Gastroesophageal sphincter (tissue), 4 donors: ENCODE results near the gene HIVEP3. TPM values are rescaled to one million over a fixed set of nuclear protein-coding genes. Genes with fewer than 3 reads are reported as not detected.

ENCODE experiments used
- ATAC-seq: fragments of 150-250 bp; one replicate; pipeline ENCODE4 v1.9.1; 2016; ENCODE audit warnings: mild to moderate bottlenecking, moderate library complexity
- H3K27ac ChIP-seq, 4 donors: fragments of 200-600 bp; sonication (generic) in 3 of 4; 1 replicate in 3 of 4; 2 replicates in 1 of 4; pipeline ENCODE4 v1.5.1; 2016 to 2019
- H3K27me3 ChIP-seq: fragments of 200-600 bp; sonication (generic); one replicate; pipeline ENCODE4 v1.5.1; 2019
- H3K36me3 ChIP-seq, 2 donors: fragments of 200-600 bp; sonication (generic); one replicate each; pipeline ENCODE4 v1.5.1; 2019; ENCODE audit warnings: control low read depth in 1 of 2
- H3K4me1 ChIP-seq, 3 donors: fragments of 200-600 bp; sonication (generic); 1 replicate in 2 of 3; 2 replicates in 1 of 3; pipeline ENCODE4 v1.5.1; 2016 to 2019; ENCODE audit warnings: control low read depth in 2 of 3
- H3K4me3 ChIP-seq, 2 donors: fragments of 200-600 bp; sonication (generic); one replicate each; pipeline ENCODE4 v1.5.1; 2019; ENCODE audit warnings: mild to moderate bottlenecking in 1 of 2, moderate library complexity in 1 of 2
- H3K9me3 ChIP-seq, 3 donors: fragments of 200-600 bp; sonication (generic); one replicate each; pipeline ENCODE4 v1.5.1; 2017 to 2019; ENCODE audit warnings: control low read depth in 2 of 3
- CTCF ChIP-seq, 4 experiments: fragments of 200-600 bp in 2 of 4; fragments of 450-650 bp in 2 of 4; sonication (generic) in 1 of 4; IDR thresholded peaks; one replicate each; pipeline ENCODE4 v1.5.1; 2017 to 2019; ENCODE audit warnings: antibody characterized with exemption in 4 of 4, mild to moderate bottlenecking in 2 of 4, moderate library complexity in 2 of 4
- EP300 ChIP-seq: sonication (generic); formaldehyde crosslinking; IDR thresholded peaks from one replicate; pipeline ENCODE4 v1.6.1; 2017; ENCODE audit warnings: antibody characterized with exemption, mild to moderate bottlenecking
- POLR2A ChIP-seq, 2 donors: fragments of 450-650 bp; IDR thresholded peaks; one replicate each; pipeline ENCODE4 v1.6.1; 2017; ENCODE audit warnings: antibody characterized with exemption in 2 of 2, mild to moderate bottlenecking in 2 of 2, moderate library complexity in 1 of 2
- POLR2AphosphoS5 ChIP-seq: sonication (generic); formaldehyde crosslinking; IDR thresholded peaks from one replicate; pipeline ENCODE4 v1.6.1; 2017; ENCODE audit warnings: antibody characterized with exemption
- WGBS, 2 donors: methylation state at CpG; one replicate each; pipeline ENCODE4 v1.1.5; 2018; ENCODE audit warnings: low coverage in 1 of 2; 5-methylcytosine and 5-hydroxymethylcytosine counted together
- total RNA-seq, 4 donors: library from RNA; depleted of rRNA; stranded (reverse); fragments of >200 nt; gene quantifications; one replicate each; pipeline ENCODE4 v1.1.0, GENCODE V29; 2016

The HIVEP3 gene
- total RNA-seq, 4 donors from 2014 or later, result 1.9 to 3.8 (median 2.8) TPM

DNA sequence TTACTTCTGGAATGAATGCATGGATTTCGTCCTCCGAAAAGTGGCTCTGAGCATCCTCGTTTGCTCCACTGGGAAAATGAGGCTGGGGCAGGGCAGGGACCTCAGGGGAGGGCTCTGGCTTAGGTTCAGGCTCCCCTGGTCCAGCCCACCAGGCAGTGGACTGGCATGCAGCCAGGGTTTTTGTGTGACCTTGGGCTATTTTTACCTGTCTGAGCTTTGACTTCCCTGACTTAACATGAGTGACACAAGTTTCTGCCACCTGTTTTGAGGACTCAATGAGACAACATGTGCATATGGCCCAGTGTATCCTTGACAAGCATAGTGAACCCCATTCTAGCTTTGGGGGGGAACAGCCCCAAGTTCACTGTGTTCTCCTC is 401.7 kb downstream of the HIVEP3 start:
- 74% methylated on average over 3 of the region's 3 CpGs; no CpG with 5 or more reads in 1 of the 2 donors for WGBS, 2 donors
- Histone ChIP-seq H3K4me1 (peaks cover 0 to 25% (median 7%) of the 10 kb centered on the region in 3 donors), H3K36me3 (peaks cover 0 to 8% of the 10 kb centered on the region in 2 donors), H3K9me3 (no peaks in the 10 kb centered on the region), H3K4me3 (no peak overlapping the region), H3K27ac (no peak overlapping the region), H3K27me3 (no peaks in the 10 kb centered on the region)
- no peak for ATAC-seq
- TF ChIP-seq POLR2AphosphoS5 (no peak), EP300 (no peak), CTCF (IDR thresholded peaks at IDR 0.05) (no peak), POLR2A (IDR thresholded peaks at IDR 0.05) (no peak)

DNA sequence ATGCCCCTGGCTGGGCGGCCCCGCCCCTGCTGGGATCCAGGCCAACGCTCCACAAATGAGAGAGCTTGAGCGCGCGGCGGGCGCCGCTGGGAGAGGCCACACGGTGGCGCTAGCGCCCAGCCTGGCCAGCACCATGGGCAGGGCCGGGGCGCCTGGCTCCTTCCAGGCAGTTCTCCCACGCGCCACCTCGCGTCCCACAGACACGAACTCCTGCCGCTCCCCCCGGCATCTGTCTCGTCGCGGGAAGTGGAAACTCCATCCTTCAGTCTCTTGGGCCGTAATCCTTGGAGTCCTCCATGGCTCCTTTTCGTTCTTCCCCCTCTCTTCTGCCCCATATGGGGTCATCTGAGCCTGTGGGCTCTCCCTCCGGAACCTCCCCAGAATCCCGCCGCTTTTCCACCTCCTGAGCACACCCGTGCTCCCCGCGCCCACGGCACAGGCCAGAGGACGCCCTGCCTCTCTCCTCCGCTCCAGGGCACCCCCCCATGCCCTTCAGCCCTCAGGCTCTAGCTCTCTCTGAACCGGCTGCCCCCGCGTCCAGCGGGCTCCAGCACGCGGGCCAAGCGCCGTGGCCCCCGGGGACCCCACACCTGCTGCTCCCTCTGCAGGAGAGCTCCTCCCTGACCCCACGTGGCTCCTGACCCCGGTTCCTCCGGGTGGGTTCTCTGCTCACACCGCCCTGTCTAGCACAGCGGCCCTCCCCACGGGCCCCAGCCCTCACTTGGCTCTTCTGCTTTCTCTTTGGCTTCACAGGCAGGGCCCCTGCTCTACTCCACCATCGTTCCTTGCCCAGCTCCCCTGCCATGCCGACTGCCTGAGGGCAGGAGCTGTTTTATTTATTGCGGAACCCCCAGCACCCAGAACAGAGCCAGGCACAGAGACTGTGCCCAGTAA is 402.3 kb downstream of the HIVEP3 start:
- peak overlapping the region in 2 of 4 donors; percentile 41 to 71 for H3K27ac ChIP-seq
- H3K27me3 ChIP-seq, result no peaks in the 10 kb centered on the region
- peaks cover 0 to 8% of the 10 kb centered on the region in 2 donors for H3K36me3 ChIP-seq
- peak; percentile 97 for ATAC-seq
- WGBS, 2 donors, result 9 to 16% methylated on average over 11 to 14 of the region's 53 CpGs
- TF ChIP-seq POLR2AphosphoS5, result peak; percentile 70
- peak in 3 of 4 experiments; percentile 91 to 93 (median 92) for TF ChIP-seq CTCF (IDR thresholded peaks at IDR 0.05)
- no peak for TF ChIP-seq EP300
- TF ChIP-seq POLR2A (IDR thresholded peaks at IDR 0.05), result no peak
- no peaks in the 10 kb centered on the region for H3K9me3 ChIP-seq
- peak overlapping the region; percentile 28 to 54 for H3K4me3 ChIP-seq
- peaks cover 0 to 25% (median 7%) of the 10 kb centered on the region in 3 donors for H3K4me1 ChIP-seq

- WGBS, 2 donors, result no CpG with 5 or more reads among the region's 6 CpGs
- Histone ChIP-seq H3K9me3 (no peaks in the 10 kb centered on the region), H3K4me3 (peak overlapping the region in 1 of 2 donors; percentile 54), H3K27ac (peak overlapping the region in 2 of 4 donors; percentile 11 to 71), H3K27me3 (no peaks in the 10 kb centered on the region), H3K4me1 (peaks cover 0 to 25% (median 7%) of the 10 kb centered on the region in 3 donors), H3K36me3 (peaks cover 0 to 12% of the 10 kb centered on the region in 2 donors)
- ATAC-seq, result no peak
- no peak for TF ChIP-seq EP300
These were observed 402.9 kb downstream of the HIVEP3 start for GRCh38 chr1:41515778-41516167.

GRCh38 chr1:41515131-41515678 is 403.5 kb downstream of the HIVEP3 start:
- no peak for ATAC-seq
- Histone ChIP-seq H3K36me3 (peaks cover 0 to 17% of the 10 kb centered on the region in 2 donors), H3K27me3 (no peaks in the 10 kb centered on the region), H3K9me3 (no peaks in the 10 kb centered on the region), H3K4me3 (no peak overlapping the region), H3K4me1 (peaks cover 0 to 25% (median 7%) of the 10 kb centered on the region in 3 donors), H3K27ac (peak overlapping the region in 2 of 4 donors; percentile 11 to 71)
- no peak for TF ChIP-seq POLR2AphosphoS5
- no peak for TF ChIP-seq EP300
- no peak for TF ChIP-seq POLR2A (IDR thresholded peaks at IDR 0.05)
- WGBS, 2 donors, result 100% methylated on average over 1 to 2 of the region's 5 CpGs

- H3K4me3 ChIP-seq, result no peak overlapping the region
- 87% methylated on average over 8 of the region's 8 CpGs; no CpG with 5 or more reads in 1 of the 2 donors for WGBS, 2 donors
- TF ChIP-seq POLR2A (IDR thresholded peaks at IDR 0.05), result no peak
- TF ChIP-seq CTCF (IDR thresholded peaks at IDR 0.05), result no peak
- no peak for TF ChIP-seq EP300
- no peak for TF ChIP-seq POLR2AphosphoS5
- H3K36me3 ChIP-seq, result peaks cover 0 to 17% of the 10 kb centered on the region in 2 donors
- peaks cover 0 to 25% (median 7%) of the 10 kb centered on the region in 3 donors for H3K4me1 ChIP-seq
- H3K27me3 ChIP-seq, result no peaks in the 10 kb centered on the region
- no peaks in the 10 kb centered on the region for H3K9me3 ChIP-seq
- ATAC-seq, result no peak
- no peak overlapping the region for H3K27ac ChIP-seq
These were observed 404.3 kb downstream of the HIVEP3 start for GRCh38 chr1:41514381-41514780.
